IPS-20b (cell line): Measurements from ENCODE around the gene MRPL14.
"Not testable (repeated sequence)": the region's sequence is repeated elsewhere in the genome, so short reads cannot be mapped to it uniquely, and the experiment has no call there.

Experiments
- H3K27ac ChIP-seq: one replicate; pipeline ENCODE4 v1.5.1; 2013; ENCODE audit warnings: low read length
- H3K27me3 ChIP-seq: 2 replicates; pipeline ENCODE4 v1.6.1; 2013; ENCODE audit warnings: mild to moderate bottlenecking, low read length, inconsistent platforms; ENCODE audit not compliant: insufficient read depth
- H3K36me3 ChIP-seq: 2 replicates; pipeline ENCODE4 v1.6.1; 2013; ENCODE audit warnings: low read depth, mild to moderate bottlenecking, inconsistent platforms, low read length, moderate library complexity; ENCODE audit not compliant: insufficient read depth
- H3K4me1 ChIP-seq: 2 replicates; pipeline ENCODE4 v1.6.1; 2013; ENCODE audit warnings: mild to moderate bottlenecking, control low read depth, inconsistent platforms, low read length, moderate library complexity; ENCODE audit not compliant: insufficient read depth
- H3K4me3 ChIP-seq: 2 replicates; pipeline ENCODE4 v1.5.1; 2013; ENCODE audit warnings: mild to moderate bottlenecking, low read length, inconsistent platforms
- H3K9ac ChIP-seq: 2 replicates; pipeline ENCODE4 v1.6.1; 2013; ENCODE audit warnings: low read depth, mild to moderate bottlenecking, inconsistent platforms, low read length, moderate library complexity
- H3K9me3 ChIP-seq: 2 replicates; pipeline ENCODE4 v1.6.1; 2013; ENCODE audit warnings: mild to moderate bottlenecking, low read depth, low read length, inconsistent platforms; ENCODE audit not compliant: insufficient read depth

Gene MRPL14

GRCh38 chr6:44105993-44106740 is 21.1 kb downstream of the MRPL14 start:
- H3K4me1 ChIP-seq: peaks cover 3% of the 10 kb centered on the region; the same call in 1 of the 2 replicates
- H3K9ac ChIP-seq: no peak overlapping the region
- no peaks in the 10 kb centered on the region for H3K9me3 ChIP-seq
- H3K27me3 ChIP-seq: no peaks in the 10 kb centered on the region
- peaks cover 68% of the 10 kb centered on the region for H3K36me3 ChIP-seq
- no peak overlapping the region for H3K27ac ChIP-seq
- H3K4me3 ChIP-seq: no peak overlapping the region

GRCh38 chr6:44105146-44105545 is 22.1 kb downstream of the MRPL14 start:
- Histone ChIP-seq H3K4me3 (no peak overlapping the region), H3K9me3 (no peaks in the 10 kb centered on the region), H3K27ac (no peak overlapping the region), H3K9ac (no peak overlapping the region), H3K27me3 (no peaks in the 10 kb centered on the region), H3K36me3 (peaks cover 61% of the 10 kb centered on the region), H3K4me1 (peaks cover 3% of the 10 kb centered on the region; the same call in 1 of the 2 replicates)

GRCh38 chr6:44104481-44105021 is 22.7 kb downstream of the MRPL14 start:
- Histone ChIP-seq H3K9ac (no peak overlapping the region), H3K27me3 (no peaks in the 10 kb centered on the region), H3K27ac (no peak overlapping the region), H3K36me3 (peaks cover 61% of the 10 kb centered on the region), H3K4me3 (no peak overlapping the region), H3K9me3 (no peaks in the 10 kb centered on the region), H3K4me1 (peaks cover 3% of the 10 kb centered on the region; the same call in 1 of the 2 replicates)

- peaks cover 48% of the 10 kb centered on the region for H3K36me3 ChIP-seq
- H3K4me3 ChIP-seq: no peak overlapping the region
- no peak overlapping the region for H3K27ac ChIP-seq
- H3K9ac ChIP-seq: no peak overlapping the region
- no peaks in the 10 kb centered on the region for H3K9me3 ChIP-seq
- no peaks in the 10 kb centered on the region for H3K27me3 ChIP-seq
- peaks cover 3% of the 10 kb centered on the region; the same call in 1 of the 2 replicates for H3K4me1 ChIP-seq
These were observed 24.7 kb downstream of the MRPL14 start for GRCh38 chr6:44102527-44102926.

GRCh38 chr6:44101832-44102231 is 25.4 kb downstream of the MRPL14 start:
- no peaks in the 10 kb centered on the region for H3K9me3 ChIP-seq
- H3K4me1 ChIP-seq: peaks cover 3% of the 10 kb centered on the region; the same call in 1 of the 2 replicates
- no peak overlapping the region for H3K4me3 ChIP-seq
- H3K9ac ChIP-seq: no peak overlapping the region
- H3K27ac ChIP-seq: no peak overlapping the region
- H3K36me3 ChIP-seq: peaks cover 44% of the 10 kb centered on the region
- H3K27me3 ChIP-seq: no peaks in the 10 kb centered on the region

- peaks cover 3% of the 10 kb centered on the region; the same call in 1 of the 2 replicates for H3K4me1 ChIP-seq
- peaks cover 30% of the 10 kb centered on the region for H3K36me3 ChIP-seq
- H3K27me3 ChIP-seq: no peaks in the 10 kb centered on the region
- no peak overlapping the region for H3K9ac ChIP-seq
- no peaks in the 10 kb centered on the region for H3K9me3 ChIP-seq
- no peak overlapping the region for H3K27ac ChIP-seq
- H3K4me3 ChIP-seq: no peak overlapping the region
These were observed 27.1 kb downstream of the MRPL14 start for GRCh38 chr6:44100088-44100550.

- no peak overlapping the region for H3K9ac ChIP-seq
- no peak overlapping the region for H3K27ac ChIP-seq
- no peak overlapping the region for H3K4me3 ChIP-seq
- no peaks in the 10 kb centered on the region for H3K27me3 ChIP-seq
- peaks cover 21% of the 10 kb centered on the region for H3K36me3 ChIP-seq
- H3K4me1 ChIP-seq: peaks cover 3% of the 10 kb centered on the region; the same call in 1 of the 2 replicates
- H3K9me3 ChIP-seq: no peaks in the 10 kb centered on the region
These were observed 28.1 kb downstream of the MRPL14 start for GRCh38 chr6:44099192-44099591.

- Histone ChIP-seq H3K9ac (no peak overlapping the region), H3K36me3 (peaks cover 15% of the 10 kb centered on the region; the same call in 1 of the 2 replicates), H3K27me3 (no peaks in the 10 kb centered on the region), H3K4me3 (no peak overlapping the region), H3K4me1 (peaks cover 3% of the 10 kb centered on the region; the same call in 1 of the 2 replicates), H3K9me3 (no peaks in the 10 kb centered on the region), H3K27ac (no peak overlapping the region)
These were observed 29.4 kb downstream of the MRPL14 start for GRCh38 chr6:44097782-44098317.

- Histone ChIP-seq H3K27me3 (no peaks in the 10 kb centered on the region), H3K27ac (no peak overlapping the region), H3K4me3 (no peak overlapping the region), H3K4me1 (no peaks in the 10 kb centered on the region), H3K9me3 (no peaks in the 10 kb centered on the region), H3K9ac (no peak overlapping the region), H3K36me3 (peaks cover 15% of the 10 kb centered on the region; the same call in 1 of the 2 replicates)
These were observed 30.6 kb downstream of the MRPL14 start for GRCh38 chr6:44096612-44097011.

GRCh38 chr6:44095243-44095623 is 32.0 kb downstream of the MRPL14 start:
- not testable (repeated sequence) for H3K9ac ChIP-seq, H3K4me3 ChIP-seq, H3K27me3 ChIP-seq, H3K27ac ChIP-seq, H3K9me3 ChIP-seq, H3K4me1 ChIP-seq
- peaks cover 12% of the 10 kb centered on the region; the same call in 1 of the 2 replicates for H3K36me3 ChIP-seq

GRCh38 chr6:44094403-44095242 is 32.6 kb downstream of the MRPL14 start:
- Histone ChIP-seq H3K27me3 (no peaks in the 10 kb centered on the region), H3K9me3 (no peaks in the 10 kb centered on the region), H3K36me3 (peaks cover 7% of the 10 kb centered on the region; the same call in 1 of the 2 replicates), H3K4me1 (no peaks in the 10 kb centered on the region), H3K9ac (no peak overlapping the region), H3K4me3 (no peak overlapping the region), H3K27ac (no peak overlapping the region)
